Measurements from ENCODE around the gene SLC47A1. TPM values are rescaled to one million over a fixed set of nuclear protein-coding genes. Genes with fewer than 3 reads are reported as not detected.
"Not testable (repeated sequence)": the region's sequence is repeated elsewhere in the genome, so short reads cannot be mapped to it uniquely, and the experiment has no call there.

Gene SLC47A1
- total RNA-seq, 3 donors from 2014 or later: 3.8 to 22.1 (median 8.8) TPM

GRCh38 chr17:19517699-19518098, 16.0 kb upstream of the SLC47A1 start:
- Histone ChIP-seq H3K4me3 (no peak overlapping the region), H3K36me3 (no peaks in the 10 kb centered on the region), H3K4me1 (no peaks in the 10 kb centered on the region), H3K27ac (no peak overlapping the region), H3K9me3 (no peaks in the 10 kb centered on the region), H3K27me3 (no peaks in the 10 kb centered on the region)
- intact Hi-C loops (cut with DNase I; ENCODE audit: low total_unique reads): no loop called here
- TF ChIP-seq POLR2A (IDR thresholded peaks at IDR 0.05): no peak
- TF ChIP-seq POLR2AphosphoS5 (IDR thresholded peaks at IDR 0.05): no peak
- TF ChIP-seq CTCF (IDR thresholded peaks at IDR 0.05): no peak
- no peak for DNase-seq (ENCODE audit: low spot score in 2 of 2)

GRCh38 chr17:19519388-19520291, 14.0 kb upstream of the SLC47A1 start:
- DNase-seq (ENCODE audit: low spot score in 2 of 2); intact Hi-C loops (cut with DNase I; ENCODE audit: low total_unique reads); H3K27me3 ChIP-seq; H3K27ac ChIP-seq; H3K36me3 ChIP-seq; H3K9me3 ChIP-seq; H3K4me1 ChIP-seq; H3K4me3 ChIP-seq: not testable (repeated sequence)

GRCh38 chr17:19520641-19521040, 13.0 kb upstream of the SLC47A1 start:
- no peaks in the 10 kb centered on the region for H3K4me1 ChIP-seq
- DNase-seq (ENCODE audit: low spot score in 2 of 2): no peak
- no peaks in the 10 kb centered on the region for H3K36me3 ChIP-seq
- intact Hi-C loops (cut with DNase I; ENCODE audit: low total_unique reads): no loop called here
- H3K4me3 ChIP-seq: no peak overlapping the region
- no peaks in the 10 kb centered on the region for H3K27me3 ChIP-seq
- H3K27ac ChIP-seq: no peak overlapping the region
- no peak for TF ChIP-seq CTCF (IDR thresholded peaks at IDR 0.05)
- TF ChIP-seq POLR2A (IDR thresholded peaks at IDR 0.05): no peak
- no peak for TF ChIP-seq POLR2AphosphoS5 (IDR thresholded peaks at IDR 0.05)
- H3K9me3 ChIP-seq: no peaks in the 10 kb centered on the region

GRCh38 chr17:19523690-19524089, 10.0 kb upstream of the SLC47A1 start:
- intact Hi-C loops (cut with DNase I; ENCODE audit: low total_unique reads): no loop called here
- H3K27ac ChIP-seq: no peak overlapping the region
- TF ChIP-seq POLR2A (IDR thresholded peaks at IDR 0.05): no peak
- no peak for TF ChIP-seq CTCF (IDR thresholded peaks at IDR 0.05)
- no peak for TF ChIP-seq POLR2AphosphoS5 (IDR thresholded peaks at IDR 0.05)

GRCh38 chr17:19526950-19527349, 6.7 kb upstream of the SLC47A1 start:
- H3K36me3 ChIP-seq; H3K9me3 ChIP-seq; DNase-seq (ENCODE audit: low spot score in 2 of 2); intact Hi-C loops (cut with DNase I; ENCODE audit: low total_unique reads); H3K27me3 ChIP-seq; H3K4me1 ChIP-seq; H3K27ac ChIP-seq; H3K4me3 ChIP-seq: not testable (repeated sequence)

More at GRCh38 chr17:19523690-19524089, 10.0 kb upstream of the SLC47A1 start:
- H3K9me3 ChIP-seq: no peaks in the 10 kb centered on the region
- no peak overlapping the region for H3K4me3 ChIP-seq
- H3K27me3 ChIP-seq: no peaks in the 10 kb centered on the region
- H3K4me1 ChIP-seq: no peaks in the 10 kb centered on the region
- DNase-seq (ENCODE audit: low spot score in 2 of 2): no peak
- no peaks in the 10 kb centered on the region for H3K36me3 ChIP-seq

GRCh38 chr17:19531780-19532501, 1.7 kb upstream of the SLC47A1 start:
- TF ChIP-seq POLR2A (IDR thresholded peaks at IDR 0.05) (no peak), CTCF (IDR thresholded peaks at IDR 0.05) (no peak)
- no peak overlapping the region for H3K27ac ChIP-seq
- H3K9me3 ChIP-seq: no peaks in the 10 kb centered on the region
- no peaks in the 10 kb centered on the region for H3K36me3 ChIP-seq
- peaks cover 0 to 8% of the 10 kb centered on the region in 2 donors for H3K4me1 ChIP-seq
- intact Hi-C loops (cut with DNase I; ENCODE audit: low total_unique reads): no loop called here
- DNase-seq (ENCODE audit: low spot score in 2 of 2): no peak
- no peak overlapping the region for H3K4me3 ChIP-seq
- peaks cover 0 to 24% of the 10 kb centered on the region in 2 donors for H3K27me3 ChIP-seq
